AG04450 (cell line): ENCODE results near the gene GLRB. TPM values are rescaled to one million over a fixed set of nuclear protein-coding genes. Genes with fewer than 3 reads are reported as not detected.

ENCODE experiments used
- CTCF ChIA-PET: fragments of 300-600, 350-600 bp; formaldehyde crosslinking; extraction: SDS; loops from one replicate; lab custom pipeline; 2022; ENCODE audit warnings: antibody characterized with exemption, inconsistent platforms; lab: Charles Lee
- POLR2A ChIA-PET: fragments of 350-600 bp; formaldehyde crosslinking; extraction: SDS; loops from one replicate; lab custom pipeline; 2021; ENCODE audit warnings: antibody characterized with exemption, inconsistent platforms; lab: Yijun Ruan, JAX
- DNase-seq: peaks from one replicate; pipeline ENCODE4 v3.0.0-alpha.2; 2011; ENCODE audit warnings: low read depth, low spot score
- H3K27ac ChIP-seq: one replicate; pipeline ENCODE4 v1.5.1; 2012; ENCODE audit warnings: low read depth, low read length, control low read depth
- H3K27me3 ChIP-seq: one replicate; pipeline ENCODE4 v1.6.0; 2012; ENCODE audit warnings: low read length; ENCODE audit not compliant: control insufficient read depth, insufficient read depth
- H3K4me3 ChIP-seq: 2 replicates; pipeline ENCODE4 v1.5.1; 2011; ENCODE audit warnings: mild to moderate bottlenecking, low read depth, low read length, control low read depth
- H3K9me3 ChIP-seq: 2 replicates; pipeline ENCODE4 v1.5.1; 2012; ENCODE audit warnings: low read length; ENCODE audit not compliant: control insufficient read depth, insufficient read depth
- polyA plus RNA-seq: library from polyadenylated mRNA; depleted of rRNA; stranded (reverse); fragments of >200 nt; gene quantifications from 2 replicates; pipeline ENCODE4 v1.2.3, GENCODE V29; 2011
- TF ChIP-seq, protein P1 (sequence below): IDR thresholded peaks from 2 replicates; pipeline ENCODE4 v1.5.1; 2011; ENCODE audit warnings: low read depth, low read length, control low read depth, inconsistent platforms

GLRB gene
- polyA plus RNA-seq, 1 experiment, result 11.8 TPM

DNA sequence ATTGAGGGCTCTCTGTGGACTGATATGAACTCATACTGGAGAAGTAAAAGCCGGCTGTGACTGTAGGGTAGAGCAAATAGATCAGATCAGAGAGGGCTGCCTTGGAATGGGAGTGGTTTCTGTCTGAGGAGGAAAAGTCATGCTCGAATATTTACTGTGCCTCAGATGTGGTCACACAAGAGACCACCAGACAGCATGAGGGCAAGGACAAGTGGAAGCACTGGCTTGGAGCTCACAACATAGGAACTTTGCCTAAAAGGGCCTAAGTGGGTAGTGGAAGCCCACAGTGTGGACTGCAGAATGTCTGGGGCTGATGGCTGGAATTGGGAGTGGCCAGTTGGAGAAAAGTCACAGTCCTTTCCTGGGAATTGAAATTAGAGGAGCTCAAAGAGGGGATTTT is 19.8 kb downstream of the GLRB start:
- POLR2A ChIA-PET, result no interaction called here
- TF ChIP-seq, protein P1, sequence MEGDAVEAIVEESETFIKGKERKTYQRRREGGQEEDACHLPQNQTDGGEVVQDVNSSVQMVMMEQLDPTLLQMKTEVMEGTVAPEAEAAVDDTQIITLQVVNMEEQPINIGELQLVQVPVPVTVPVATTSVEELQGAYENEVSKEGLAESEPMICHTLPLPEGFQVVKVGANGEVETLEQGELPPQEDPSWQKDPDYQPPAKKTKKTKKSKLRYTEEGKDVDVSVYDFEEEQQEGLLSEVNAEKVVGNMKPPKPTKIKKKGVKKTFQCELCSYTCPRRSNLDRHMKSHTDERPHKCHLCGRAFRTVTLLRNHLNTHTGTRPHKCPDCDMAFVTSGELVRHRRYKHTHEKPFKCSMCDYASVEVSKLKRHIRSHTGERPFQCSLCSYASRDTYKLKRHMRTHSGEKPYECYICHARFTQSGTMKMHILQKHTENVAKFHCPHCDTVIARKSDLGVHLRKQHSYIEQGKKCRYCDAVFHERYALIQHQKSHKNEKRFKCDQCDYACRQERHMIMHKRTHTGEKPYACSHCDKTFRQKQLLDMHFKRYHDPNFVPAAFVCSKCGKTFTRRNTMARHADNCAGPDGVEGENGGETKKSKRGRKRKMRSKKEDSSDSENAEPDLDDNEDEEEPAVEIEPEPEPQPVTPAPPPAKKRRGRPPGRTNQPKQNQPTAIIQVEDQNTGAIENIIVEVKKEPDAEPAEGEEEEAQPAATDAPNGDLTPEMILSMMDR, result no peak
- Histone ChIP-seq H3K27ac (no peak overlapping the region), H3K4me3 (no peak overlapping the region), H3K27me3 (no peaks in the 10 kb centered on the region), H3K9me3 (no peaks in the 10 kb centered on the region)
- CTCF ChIA-PET, result interaction anchor here (0.6 kb wide), 1 partner anchor 112 kb away, joined by 3 read pairs; no protein-coding TSS in a partner anchor
- DNase-seq, result no peak

DNA sequence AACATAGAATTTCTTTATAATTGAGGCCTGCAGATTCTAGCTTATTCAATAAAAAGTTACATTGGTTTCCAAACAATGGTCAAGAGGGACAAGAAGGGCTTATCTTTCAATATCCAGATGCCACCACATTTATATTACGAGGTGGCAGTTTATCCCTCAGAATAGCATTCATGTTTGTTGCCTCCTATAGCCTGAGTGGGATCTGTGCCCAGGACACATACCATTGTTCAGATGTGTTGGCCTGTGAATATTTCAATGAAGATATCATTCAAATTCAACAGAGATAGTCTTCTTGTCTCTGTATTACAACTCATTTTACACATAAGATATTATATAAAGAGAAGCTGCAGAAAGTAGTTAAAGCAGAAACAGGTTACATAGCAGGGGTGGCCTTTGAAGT is 20.5 kb downstream of the GLRB start:
- TF ChIP-seq, protein P1, result no peak
- H3K27me3 ChIP-seq, result no peaks in the 10 kb centered on the region
- H3K27ac ChIP-seq, result no peak overlapping the region
- POLR2A ChIA-PET, result no interaction called here
- DNase-seq, result no peak
- H3K4me3 ChIP-seq, result no peak overlapping the region
- CTCF ChIA-PET, result interaction anchor here (0.6 kb wide), 1 partner anchor 113 kb away, joined by 3 read pairs; no protein-coding TSS in a partner anchor
- H3K9me3 ChIP-seq, result no peaks in the 10 kb centered on the region

DNA sequence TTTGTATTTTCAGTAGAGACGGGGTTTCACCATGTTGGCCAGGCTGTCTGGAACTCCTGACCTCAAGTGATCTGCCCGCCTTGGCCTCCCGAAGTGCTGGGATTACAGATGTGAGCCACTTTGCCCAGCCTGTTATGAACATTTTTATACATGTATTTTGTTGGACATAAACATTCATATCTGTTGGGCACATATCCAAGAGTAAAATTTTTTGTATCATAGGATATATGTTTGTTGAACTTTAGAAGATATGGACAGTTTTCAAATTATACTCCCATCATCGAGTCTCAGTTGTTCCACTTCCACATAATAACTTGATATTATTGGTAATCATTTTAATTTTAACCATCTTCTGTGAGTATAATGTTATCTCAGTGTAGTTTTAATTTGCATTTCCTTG is 23.6 kb downstream of the GLRB start:
- DNase-seq, result no peak
- TF ChIP-seq, protein P1, result no peak
- Histone ChIP-seq H3K27ac (no peak overlapping the region), H3K27me3 (no peaks in the 10 kb centered on the region), H3K4me3 (no peak overlapping the region), H3K9me3 (no peaks in the 10 kb centered on the region)
- ChIA-PET POLR2A (no interaction called here), CTCF (no interaction called here)

DNA sequence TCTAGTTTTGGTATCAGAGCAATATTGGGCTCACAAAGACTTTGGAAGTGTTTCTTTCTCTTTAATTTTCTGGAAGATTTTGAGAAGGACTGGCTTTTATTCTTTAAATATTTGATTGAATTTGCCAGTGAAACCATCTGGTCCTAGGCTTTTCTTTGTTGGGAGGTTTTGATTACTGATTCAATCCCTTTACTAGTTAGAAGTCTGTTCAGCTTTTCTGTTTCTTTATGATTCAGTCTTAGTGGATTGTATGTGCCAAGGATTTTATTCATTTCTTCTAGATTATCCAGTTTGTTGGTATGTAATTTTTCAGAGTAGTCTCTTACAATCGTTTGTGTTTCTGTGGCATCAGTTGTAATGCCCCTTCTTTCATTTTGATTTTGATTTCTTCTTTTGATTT is 28.6 kb downstream of the GLRB start:
- CTCF ChIA-PET, result no interaction called here
- no peak for DNase-seq
- Histone ChIP-seq H3K27me3 (no peaks in the 10 kb centered on the region), H3K4me3 (no peak overlapping the region), H3K9me3 (no peaks in the 10 kb centered on the region), H3K27ac (no peak overlapping the region)
- TF ChIP-seq, protein P1, result no peak
- POLR2A ChIA-PET, result no interaction called here

DNA sequence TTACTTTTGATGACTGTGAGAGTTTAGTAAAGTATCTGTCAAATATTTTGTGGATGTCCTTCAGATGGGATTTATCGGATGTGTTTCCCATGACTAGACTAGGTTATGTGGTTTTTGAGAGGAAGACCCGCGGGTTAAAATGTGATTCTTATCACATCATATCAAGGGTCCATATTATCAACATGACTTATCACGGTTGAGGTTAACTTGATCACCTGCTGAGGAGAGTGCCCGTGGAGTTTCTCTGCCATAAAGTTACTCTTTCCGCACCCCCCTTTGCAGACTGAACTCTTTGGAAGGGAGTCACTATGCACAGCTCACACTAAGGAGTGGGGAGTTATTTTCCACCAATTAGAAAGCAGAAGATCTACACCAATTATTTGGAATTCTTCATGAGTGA is 38.7 kb downstream of the GLRB start:
- CTCF ChIA-PET, result interaction anchor here (1.4 to 1.5 kb wide), 2 partner anchors 9 to 69 kb away, joined by 3 to 5 read pairs; no protein-coding TSS in a partner anchor
- TF ChIP-seq, protein P1, result no peak
- H3K4me3 ChIP-seq, result no peak overlapping the region
- H3K27ac ChIP-seq, result no peak overlapping the region
- no peak for DNase-seq
- no peaks in the 10 kb centered on the region for H3K9me3 ChIP-seq
- H3K27me3 ChIP-seq, result no peaks in the 10 kb centered on the region
- POLR2A ChIA-PET, result no interaction called here
